ENCODE results near the gene SPARCL1. TPM values are rescaled to one million over a fixed set of nuclear protein-coding genes. Genes with fewer than 3 reads are reported as not detected.

Gene SPARCL1
- total and polyA plus RNA-seq, 2 experiments from 2014 or later = 15.2 to 45.4 TPM

GRCh38 chr4:87516683-87517082 is 12.5 kb downstream of the SPARCL1 start:
- Histone ChIP-seq H3K4me3 (no peak overlapping the region), H3K9me2 (replicated peaks; ENCODE audit: insufficient read depth) (no peaks in the 10 kb centered on the region), H2AFZ (no peak overlapping the region), H3K27me3 (no peaks in the 10 kb centered on the region), H3K4me1 (ENCODE audit: insufficient read depth) (no peaks in the 10 kb centered on the region), H3K36me3 (replicated peaks; ENCODE audit: insufficient read depth, low read depth) (no peaks in the 10 kb centered on the region), H3K4me2 (no peak overlapping the region), H3K79me2 (no peaks in the 10 kb centered on the region), H3K27ac (no peak overlapping the region), H3K9me3 (ENCODE audit: low read depth) (no peaks in the 10 kb centered on the region), H4K20me1 (ENCODE audit: insufficient read depth, poor library complexity, severe bottlenecking) (no peaks in the 10 kb centered on the region)
- TF ChIP-seq EZH2 (IDR thresholded peaks at IDR 0.05; ENCODE audit: borderline replicate concordance) = no peak
- no peak for TF ChIP-seq EZH2phosphoT487 (IDR thresholded peaks at IDR 0.05; ENCODE audit: low read depth, severe bottlenecking, unreplicated experiment)
- no peak for TF ChIP-seq CTCF (IDR thresholded peaks at IDR 0.05; ENCODE audit: poor library complexity)
- WGBS (ENCODE audit: low lambda C conversion rate, missing lambda C conversion rate) = 52% methylated on average over 3 of the region's 3 CpGs
- DNase-seq (ENCODE audit: low spot score) = no peak

DNA sequence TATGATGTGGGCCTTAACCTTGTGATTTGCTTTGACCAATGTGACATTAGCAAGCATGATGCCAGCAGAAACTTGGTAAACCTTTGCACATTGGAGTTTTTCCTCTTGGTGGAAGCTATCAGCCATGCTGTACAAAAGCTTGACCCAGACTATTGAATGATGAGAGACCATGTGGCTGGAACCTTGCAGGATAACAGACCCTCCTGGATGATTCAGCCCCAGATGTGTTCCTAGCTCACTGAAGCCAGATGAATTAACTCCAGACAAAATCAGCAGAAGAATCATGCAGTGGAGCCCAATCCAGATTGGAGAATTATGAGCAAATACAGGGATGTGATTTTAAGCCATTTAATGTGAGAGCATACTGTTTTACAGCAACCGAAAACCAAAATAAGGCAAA is 16.8 kb downstream of the SPARCL1 start:
- Histone ChIP-seq H3K4me2 (no peak overlapping the region), H3K36me3 (replicated peaks; ENCODE audit: insufficient read depth, low read depth) (no peaks in the 10 kb centered on the region), H3K27ac (no peak overlapping the region), H4K20me1 (ENCODE audit: insufficient read depth, poor library complexity, severe bottlenecking) (no peaks in the 10 kb centered on the region), H3K27me3 (no peaks in the 10 kb centered on the region), H3K4me3 (no peak overlapping the region), H3K79me2 (no peaks in the 10 kb centered on the region), H2AFZ (no peak overlapping the region), H3K9me3 (ENCODE audit: low read depth) (no peaks in the 10 kb centered on the region), H3K4me1 (ENCODE audit: insufficient read depth) (no peaks in the 10 kb centered on the region), H3K9me2 (replicated peaks; ENCODE audit: insufficient read depth) (no peaks in the 10 kb centered on the region)
- TF ChIP-seq EZH2 (IDR thresholded peaks at IDR 0.05; ENCODE audit: borderline replicate concordance) = no peak
- no peak for TF ChIP-seq EZH2phosphoT487 (IDR thresholded peaks at IDR 0.05; ENCODE audit: low read depth, severe bottlenecking, unreplicated experiment)
- TF ChIP-seq CTCF (IDR thresholded peaks at IDR 0.05; ENCODE audit: poor library complexity) = no peak
- WGBS (ENCODE audit: low lambda C conversion rate, missing lambda C conversion rate) = 92% methylated on average over 1 of the region's 1 CpG
- DNase-seq (ENCODE audit: low spot score) = no peak

DNA sequence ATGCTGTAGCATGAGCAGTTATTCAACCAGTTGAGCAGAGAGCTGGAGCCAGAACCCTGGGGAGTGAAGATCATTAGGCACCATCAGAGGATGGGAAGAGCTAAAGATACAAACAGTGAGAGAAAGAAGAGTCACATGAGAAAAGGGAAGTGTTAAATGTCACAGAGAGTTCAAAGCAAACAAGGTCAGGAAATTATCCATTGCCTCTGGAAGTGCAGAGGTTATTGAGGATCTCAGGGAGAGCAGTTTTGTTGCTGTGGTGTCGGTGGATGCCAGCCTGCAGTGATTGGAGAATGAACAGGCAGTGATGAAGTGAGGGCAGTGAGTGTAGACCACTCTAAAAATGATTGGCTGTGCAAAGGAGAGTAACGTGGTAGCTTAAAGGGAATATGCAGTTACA is 17.7 kb downstream of the SPARCL1 start:
- no peak for DNase-seq (ENCODE audit: low spot score)
- TF ChIP-seq EZH2phosphoT487 (IDR thresholded peaks at IDR 0.05; ENCODE audit: low read depth, severe bottlenecking, unreplicated experiment) (no peak), CTCF (IDR thresholded peaks at IDR 0.05; ENCODE audit: poor library complexity) (no peak), EZH2 (IDR thresholded peaks at IDR 0.05; ENCODE audit: borderline replicate concordance) (no peak)
- no peak overlapping the region for H3K27ac ChIP-seq
- no peaks in the 10 kb centered on the region for H3K9me3 ChIP-seq (ENCODE audit: low read depth)
- no peaks in the 10 kb centered on the region for H3K79me2 ChIP-seq
- WGBS (ENCODE audit: low lambda C conversion rate, missing lambda C conversion rate) = 82% methylated on average over 2 of the region's 2 CpGs
- no peaks in the 10 kb centered on the region for H3K4me1 ChIP-seq (ENCODE audit: insufficient read depth)
- no peak overlapping the region for H2AFZ ChIP-seq
- H3K9me2 ChIP-seq (replicated peaks; ENCODE audit: insufficient read depth) = no peaks in the 10 kb centered on the region
- H3K27me3 ChIP-seq = no peaks in the 10 kb centered on the region
- H3K36me3 ChIP-seq (replicated peaks; ENCODE audit: insufficient read depth, low read depth) = no peaks in the 10 kb centered on the region
- H3K4me2 ChIP-seq = no peak overlapping the region
- H3K4me3 ChIP-seq = no peak overlapping the region
- H4K20me1 ChIP-seq (ENCODE audit: insufficient read depth, poor library complexity, severe bottlenecking) = no peaks in the 10 kb centered on the region

DNA sequence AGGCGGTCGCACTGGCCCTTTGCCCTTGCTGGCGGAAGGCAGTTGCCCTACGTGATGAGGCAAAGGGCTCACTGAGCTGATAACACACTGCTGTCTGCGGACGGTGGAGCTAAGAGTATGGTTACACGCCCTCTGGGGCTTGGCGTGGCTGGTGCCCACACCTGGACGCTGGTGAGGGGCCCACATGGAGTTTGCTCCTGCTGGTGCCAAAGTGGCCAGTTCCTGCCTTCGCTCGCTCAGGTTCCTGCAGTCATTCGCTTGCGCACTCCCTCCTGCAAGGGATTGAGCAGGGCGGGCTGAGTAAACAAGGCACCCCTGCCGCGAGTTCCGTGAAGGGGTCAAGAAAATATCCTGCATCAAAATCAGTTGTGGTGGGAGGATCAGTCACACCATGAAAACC is 18.4 kb downstream of the SPARCL1 start:
- H3K79me2 ChIP-seq = no peaks in the 10 kb centered on the region
- no peak overlapping the region for H3K27ac ChIP-seq
- H3K36me3 ChIP-seq (replicated peaks; ENCODE audit: insufficient read depth, low read depth) = no peaks in the 10 kb centered on the region
- WGBS (ENCODE audit: low lambda C conversion rate, missing lambda C conversion rate) = 93% methylated on average over 17 of the region's 17 CpGs
- no peaks in the 10 kb centered on the region for H4K20me1 ChIP-seq (ENCODE audit: insufficient read depth, poor library complexity, severe bottlenecking)
- H3K9me2 ChIP-seq (replicated peaks; ENCODE audit: insufficient read depth) = no peaks in the 10 kb centered on the region
- no peak overlapping the region for H2AFZ ChIP-seq
- H3K27me3 ChIP-seq = no peaks in the 10 kb centered on the region
- H3K4me3 ChIP-seq = no peak overlapping the region
- no peaks in the 10 kb centered on the region for H3K9me3 ChIP-seq (ENCODE audit: low read depth)
- no peak for DNase-seq (ENCODE audit: low spot score)
- H3K4me2 ChIP-seq = no peak overlapping the region
- TF ChIP-seq EZH2 (IDR thresholded peaks at IDR 0.05; ENCODE audit: borderline replicate concordance) (no peak), EZH2phosphoT487 (IDR thresholded peaks at IDR 0.05; ENCODE audit: low read depth, severe bottlenecking, unreplicated experiment) (no peak), CTCF (IDR thresholded peaks at IDR 0.05; ENCODE audit: poor library complexity) (no peak)
- H3K4me1 ChIP-seq (ENCODE audit: insufficient read depth) = no peaks in the 10 kb centered on the region

Measured in hepatocyte (in vitro differentiated cells).